ENCODE measurements around the gene GCSAM. TPM values are rescaled to one million over a fixed set of nuclear protein-coding genes. Genes with fewer than 3 reads are reported as not detected.
"Not testable (repeated sequence)": the region's sequence is repeated elsewhere in the genome, so short reads cannot be mapped to it uniquely, and the experiment has no call there.

The GCSAM gene
- total RNA-seq, 4 donors from 2014 or later, result 0.26 to 3.0 (median 0.85) TPM

DNA sequence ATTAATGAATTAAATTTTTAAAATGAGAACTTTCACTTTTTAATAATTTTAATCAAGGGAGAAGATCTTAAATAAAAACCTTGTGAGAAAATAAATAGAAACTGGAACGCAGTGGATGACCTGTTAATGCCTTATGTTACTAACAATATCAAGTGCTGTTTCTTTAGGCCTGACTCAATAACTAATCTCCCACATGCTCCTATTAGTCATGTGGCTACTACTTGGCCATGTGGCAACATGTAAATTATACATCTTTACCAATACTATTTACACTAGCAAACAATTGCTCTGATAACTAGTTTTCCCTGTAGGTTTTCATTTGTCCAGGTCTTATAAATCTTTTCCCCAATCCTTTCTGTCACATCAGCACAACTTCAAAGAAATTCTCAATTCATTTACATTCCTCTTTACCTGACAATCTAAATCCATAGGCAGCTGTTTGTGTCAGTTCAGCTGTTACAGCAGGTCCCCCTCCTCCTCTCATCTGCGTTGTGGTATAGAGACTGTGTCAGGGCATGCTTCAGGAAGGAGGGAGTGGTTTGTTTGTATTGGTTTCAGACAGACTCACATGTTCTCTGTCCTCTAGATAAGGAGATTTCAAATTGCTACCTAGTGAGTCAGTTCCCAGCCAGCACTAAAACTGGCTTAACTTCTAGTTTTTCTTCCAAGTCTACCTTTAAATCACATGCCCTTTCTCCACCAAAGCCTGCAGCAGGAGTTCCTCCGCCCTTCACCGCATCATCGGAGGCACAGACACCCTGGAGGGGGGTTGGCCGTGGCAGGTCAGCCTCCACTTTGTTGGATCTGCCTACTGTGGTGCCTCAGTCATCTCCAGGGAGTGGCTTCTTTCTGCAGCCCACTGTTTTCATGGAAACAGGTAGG lies 58.2 kb downstream of the GCSAM start:
- H3K9me3 ChIP-seq, result no peaks in the 10 kb centered on the region
- no peak for TF ChIP-seq CTCF (IDR thresholded peaks at IDR 0.05)
- peak in 1 of 4 donors; percentile 16 for TF ChIP-seq POLR2A (IDR thresholded peaks at IDR 0.05)
- H3K4me1 ChIP-seq, result peaks cover 0 to 32% (median 3%) of the 10 kb centered on the region in 3 donors
- no peak overlapping the region for H3K4me3 ChIP-seq
- no peaks in the 10 kb centered on the region for H3K36me3 ChIP-seq
- no peak for DNase-seq
- no peaks in the 10 kb centered on the region for H3K27me3 ChIP-seq
- intact Hi-C loops (cut with DNase I), result no loop called here
- H3K27ac ChIP-seq, result peak overlapping the region; percentile 47 to 83 (median 72)
- WGBS, 2 donors, result 21 to 28% methylated on average over 6 of the region's 6 CpGs

GRCh38 chr3:112074006-112074405 lies 59.0 kb downstream of the GCSAM start:
- intact Hi-C loops (cut with DNase I), result no loop called here
- H3K4me3 ChIP-seq, result no peak overlapping the region
- H3K36me3 ChIP-seq, result no peaks in the 10 kb centered on the region
- 82 to 88% methylated on average over 2 of the region's 2 CpGs for WGBS, 2 donors
- no peaks in the 10 kb centered on the region for H3K27me3 ChIP-seq
- H3K27ac ChIP-seq, result peak overlapping the region in 3 of 4 donors; percentile 63 to 83 (median 81)
- no peak for DNase-seq
- peaks cover 0 to 32% (median 3%) of the 10 kb centered on the region in 3 donors for H3K4me1 ChIP-seq
- no peaks in the 10 kb centered on the region for H3K9me3 ChIP-seq
- TF ChIP-seq CTCF (IDR thresholded peaks at IDR 0.05) (no peak), POLR2A (IDR thresholded peaks at IDR 0.05) (no peak)

DNA sequence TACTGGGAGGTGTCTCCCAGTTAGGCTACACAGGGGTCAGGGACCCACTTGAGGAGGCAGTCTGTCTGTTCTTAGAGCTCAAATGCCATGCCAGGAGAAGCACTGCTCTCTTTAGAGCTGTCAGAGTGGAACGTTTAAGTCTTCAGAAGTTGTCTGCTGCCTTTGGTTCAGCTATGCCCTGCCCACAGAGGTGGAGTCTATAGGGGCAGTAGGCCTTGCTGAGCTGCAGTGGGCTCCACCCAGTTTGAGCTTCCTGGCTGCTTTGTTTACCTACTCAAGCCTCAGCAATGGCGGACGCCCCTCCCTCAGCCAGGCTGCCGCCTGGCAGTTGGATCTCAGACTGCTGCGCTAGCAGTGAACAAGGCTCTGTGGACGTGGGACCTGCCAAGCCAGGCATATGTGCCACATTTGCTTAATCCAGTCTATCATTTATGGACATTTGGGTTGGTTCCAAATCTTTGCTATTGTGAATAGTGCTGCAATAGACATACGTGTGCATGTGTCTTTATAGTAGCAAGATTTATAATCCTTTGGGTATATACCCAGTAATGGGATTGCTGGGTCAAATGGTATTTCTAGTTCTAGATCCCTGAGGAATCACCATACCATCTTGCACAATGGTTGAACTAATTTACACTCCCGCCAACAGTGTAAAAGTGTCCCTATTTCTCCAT lies 60.5 kb downstream of the GCSAM start:
- peaks cover 0 to 32% (median 3%) of the 10 kb centered on the region in 3 donors for H3K4me1 ChIP-seq
- whole genome bisulfite sequencing, 2 donors, result 76 to 90% methylated on average over 2 to 5 of the region's 8 CpGs
- H3K27me3 ChIP-seq; DNase-seq; H3K36me3 ChIP-seq; H3K9me3 ChIP-seq; H3K4me3 ChIP-seq; intact Hi-C loops (cut with DNase I): not testable (repeated sequence)
- peak overlapping the region in 3 of 4 donors; percentile 35 to 63 (median 42) for H3K27ac ChIP-seq
- peak in 1 of 4 donors; percentile 25 for TF ChIP-seq POLR2A (IDR thresholded peaks at IDR 0.05)

Small RNA genes lying within 50 kb of the gene (small RNA-seq; reads per million reads assigned to genes)
- 0 reads per million in 4 donors for gene MIR567

Other genes starting within 250 kb of the GCSAM start
- gene ABHD10, start 154.2 kb downstream of the GCSAM start, total RNA-seq, result 10 to 100 TPM; 10.2 to 22.5 (median 13.1) TPM
- gene TAGLN3, start 134.3 kb downstream of the GCSAM start, total RNA-seq, result not detected
- gene TMPRSS7, start 98.5 kb downstream of the GCSAM start, total RNA-seq, result not detected
- gene C3orf52, start 46.9 kb downstream of the GCSAM start, total RNA-seq, result 10 to 100 TPM in 1 of 4 donors, 1 to 10 TPM in 3; 5.7 to 12.7 (median 9.5) TPM
- gene SLC9C1, start 161.0 kb upstream of the GCSAM start, total RNA-seq, result not detected
- 1 to 10 TPM in 3 of 4 donors, under 1 TPM in 1; 0.27 to 8.4 (median 1.4) TPM for gene CD200, start 199.9 kb upstream of the GCSAM start, total RNA-seq